RWPE1 (cell line): ENCODE measurements around the gene EFCAB11.
A peak's percentile ranks its signal among the peaks of the same experiment; 100 is the strongest.

Source experiments
- CTCF ChIA-PET: fragments of 350-600 bp; sonication (Branson Sonifier 250); formaldehyde crosslinking; extraction: SDS; loops from one replicate; lab custom pipeline; 2021; lab: Yijun Ruan, JAX
- POLR2A ChIA-PET: fragments of 400-600 bp; formaldehyde crosslinking; extraction: SDS; loops from one replicate; lab custom pipeline; 2020; ENCODE audit warnings: antibody characterized with exemption; ENCODE audit not compliant: low non-redundant PET; lab: Yijun Ruan, JAX
- DNase-seq: peaks from one replicate; pipeline ENCODE4 v3.0.0; 2012; ENCODE audit warnings: low spot score
- H3K27ac ChIP-seq: fragments of 450-650 bp; 2 replicates; pipeline ENCODE4 v1.5.1; 2017
- TF ChIP-seq, protein P1 (sequence below): fragments of 450-650 bp; conservative IDR thresholded peaks from 2 replicates; pipeline ENCODE4 v1.5.1; 2017; ENCODE audit warnings: low read depth, mild to moderate bottlenecking

EFCAB11 gene

DNA sequence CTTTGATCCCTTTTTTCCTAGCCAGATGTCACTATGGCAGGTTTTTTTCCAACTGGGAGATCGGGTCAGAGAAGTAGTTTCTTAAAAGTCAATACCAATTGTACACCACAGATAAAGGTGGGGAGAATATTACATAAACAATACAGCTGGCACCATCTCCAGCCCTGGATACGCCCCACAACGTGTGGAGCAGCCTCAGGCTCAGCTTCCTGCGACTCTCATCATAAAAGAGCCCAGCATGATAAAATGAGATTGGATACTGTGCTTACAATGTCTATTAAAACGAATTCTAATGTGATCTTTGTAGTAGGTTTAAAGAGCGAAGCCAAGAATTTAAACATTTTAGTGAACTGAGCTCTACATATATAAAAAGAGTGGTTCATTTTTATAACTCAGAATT lies 21.5 kb downstream of the EFCAB11 start:
- no peak overlapping the region for H3K27ac ChIP-seq
- ChIA-PET POLR2A (no interaction called here), CTCF (interaction anchor here (0.6 to 1.1 kb wide), 3 partner anchors 10 to 597 kb away, joined by 3 to 4 read pairs (median 3); no protein-coding TSS in a partner anchor)
- no peak for DNase-seq
- TF ChIP-seq, protein P1, sequence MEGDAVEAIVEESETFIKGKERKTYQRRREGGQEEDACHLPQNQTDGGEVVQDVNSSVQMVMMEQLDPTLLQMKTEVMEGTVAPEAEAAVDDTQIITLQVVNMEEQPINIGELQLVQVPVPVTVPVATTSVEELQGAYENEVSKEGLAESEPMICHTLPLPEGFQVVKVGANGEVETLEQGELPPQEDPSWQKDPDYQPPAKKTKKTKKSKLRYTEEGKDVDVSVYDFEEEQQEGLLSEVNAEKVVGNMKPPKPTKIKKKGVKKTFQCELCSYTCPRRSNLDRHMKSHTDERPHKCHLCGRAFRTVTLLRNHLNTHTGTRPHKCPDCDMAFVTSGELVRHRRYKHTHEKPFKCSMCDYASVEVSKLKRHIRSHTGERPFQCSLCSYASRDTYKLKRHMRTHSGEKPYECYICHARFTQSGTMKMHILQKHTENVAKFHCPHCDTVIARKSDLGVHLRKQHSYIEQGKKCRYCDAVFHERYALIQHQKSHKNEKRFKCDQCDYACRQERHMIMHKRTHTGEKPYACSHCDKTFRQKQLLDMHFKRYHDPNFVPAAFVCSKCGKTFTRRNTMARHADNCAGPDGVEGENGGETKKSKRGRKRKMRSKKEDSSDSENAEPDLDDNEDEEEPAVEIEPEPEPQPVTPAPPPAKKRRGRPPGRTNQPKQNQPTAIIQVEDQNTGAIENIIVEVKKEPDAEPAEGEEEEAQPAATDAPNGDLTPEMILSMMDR, result no peak

DNA sequence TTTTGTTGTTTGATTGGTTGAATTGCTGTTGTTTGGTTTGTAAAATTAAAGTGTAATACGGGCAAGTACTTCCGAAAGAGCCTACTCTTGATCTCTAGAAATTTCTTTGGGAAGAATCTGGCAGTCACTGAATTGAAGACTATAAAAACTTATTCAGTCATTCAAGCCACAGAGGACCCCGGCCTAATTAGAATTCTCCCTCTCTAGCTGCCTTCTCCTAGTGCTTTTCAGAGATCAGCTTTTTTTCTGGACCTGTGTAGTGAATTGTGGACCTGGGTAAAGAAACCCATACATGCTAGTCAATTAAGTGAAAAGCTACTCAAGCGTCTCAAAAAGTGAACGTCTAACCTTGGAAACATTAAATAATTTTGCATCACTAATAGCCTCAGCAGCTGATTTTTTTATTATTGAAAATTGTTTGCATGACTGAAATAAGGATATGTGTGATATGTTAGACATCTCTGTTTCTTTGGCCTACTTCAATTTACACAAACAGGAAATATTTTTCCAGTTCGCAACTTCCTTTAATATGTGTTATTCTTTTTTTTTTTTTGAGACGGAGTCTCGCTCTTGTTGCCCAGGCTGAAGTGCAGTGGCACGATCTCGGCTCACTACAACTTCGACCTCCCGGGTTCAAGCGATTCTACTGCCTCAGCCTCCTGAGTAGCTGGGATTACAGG lies 27.2 kb downstream of the EFCAB11 start:
- no peak overlapping the region for H3K27ac ChIP-seq
- no peak for DNase-seq
- ChIA-PET CTCF (no interaction called here), POLR2A (no interaction called here)
- TF ChIP-seq, protein P1, result no peak

DNA sequence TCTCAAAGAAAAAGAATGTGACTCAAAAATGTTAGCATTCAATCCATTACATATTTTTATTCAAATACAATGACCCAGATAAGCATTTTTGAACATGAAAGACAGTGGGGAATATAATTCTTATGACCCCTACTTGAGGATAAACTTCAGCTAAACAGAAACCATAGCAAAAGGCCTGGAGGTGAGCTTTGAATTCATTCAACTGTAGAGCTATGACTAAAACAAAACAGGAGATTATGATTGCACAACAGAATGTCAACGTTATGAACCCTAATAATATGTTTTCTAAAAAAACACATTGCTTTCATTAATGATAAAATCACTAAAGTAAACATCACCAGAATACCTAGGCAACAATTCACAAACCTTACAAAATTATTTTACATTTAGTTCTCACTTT lies 27.8 kb downstream of the EFCAB11 start:
- DNase-seq, result peak; percentile 33
- ChIA-PET POLR2A (no interaction called here), CTCF (no interaction called here)
- H3K27ac ChIP-seq, result no peak overlapping the region
- TF ChIP-seq, protein P1, result no peak

DNA sequence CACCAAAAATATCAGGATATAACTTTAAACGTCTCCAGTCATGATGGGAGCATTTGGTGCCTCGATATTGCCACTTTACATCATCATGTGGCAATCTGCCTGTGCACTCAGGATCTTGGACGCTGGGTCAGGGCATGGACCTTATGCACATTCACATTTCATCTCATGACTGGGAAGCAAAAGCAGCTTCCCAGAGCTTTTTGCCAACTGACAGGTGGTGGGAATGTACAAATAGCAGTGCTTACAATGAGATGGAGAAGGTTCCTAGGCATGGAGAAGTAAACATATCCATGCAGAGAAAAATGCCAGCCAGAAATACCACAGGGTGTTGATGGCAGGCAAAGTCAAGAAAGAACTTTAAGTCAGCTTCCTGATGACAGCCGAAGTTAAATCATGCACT lies 30.3 kb downstream of the EFCAB11 start:
- no peak overlapping the region for H3K27ac ChIP-seq
- ChIA-PET CTCF (no interaction called here), POLR2A (interaction anchor here (0.5 kb wide), 1 partner anchor 222 kb away, joined by 3 read pairs; no protein-coding TSS in a partner anchor)
- TF ChIP-seq, protein P1, result no peak
- DNase-seq, result no peak

DNA sequence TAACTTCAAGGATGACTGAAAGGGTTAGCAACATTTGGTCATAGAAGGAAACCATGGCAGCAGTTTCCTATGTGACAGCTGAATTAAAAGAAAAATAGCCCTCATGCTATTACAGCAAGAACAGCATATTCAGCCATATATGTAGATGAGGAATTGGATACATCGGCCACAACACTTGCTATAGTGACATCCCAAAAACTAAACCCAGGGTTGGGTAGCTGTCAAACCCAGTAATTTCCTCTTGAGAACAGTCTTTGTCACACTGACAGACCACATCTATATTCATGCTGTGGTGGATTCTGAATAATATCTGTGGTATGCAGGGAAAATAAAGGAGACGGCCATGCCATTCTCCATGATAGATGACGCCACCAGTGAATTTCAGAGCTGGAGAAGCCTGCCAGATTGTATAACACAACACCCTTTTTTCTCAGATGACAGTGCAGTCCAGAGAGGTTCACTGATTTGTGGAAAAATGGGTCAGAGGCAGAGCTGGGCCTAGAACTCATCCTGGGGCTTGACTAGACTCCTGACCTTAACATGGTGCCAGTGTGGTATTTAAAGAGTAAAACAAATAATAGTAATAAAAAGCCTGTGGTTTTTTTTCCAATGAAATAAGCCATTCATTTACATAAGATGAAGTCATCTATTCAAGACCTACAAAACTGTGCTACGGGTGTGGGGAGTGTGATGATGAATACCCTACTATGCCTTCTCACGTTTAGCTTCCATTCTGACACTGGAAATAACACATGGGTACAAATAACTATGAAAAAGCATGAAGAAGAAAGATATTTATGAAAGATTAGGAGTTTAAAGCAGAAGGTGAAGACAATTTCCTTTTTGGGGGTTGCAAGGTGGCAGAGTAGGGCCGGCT lies 32.3 kb downstream of the EFCAB11 start:
- no peak overlapping the region for H3K27ac ChIP-seq
- DNase-seq, result peak; percentile 7
- TF ChIP-seq, protein P1, result no peak
- CTCF ChIA-PET, result interaction anchor here (0.5 to 0.7 kb wide), 2 partner anchors 17 to 68 kb away, joined by 3 to 4 read pairs; no protein-coding TSS in a partner anchor
- POLR2A ChIA-PET, result interaction anchor here (0.7 kb wide), 1 partner anchor 39 kb away, joined by 3 read pairs; no protein-coding TSS in a partner anchor

DNA sequence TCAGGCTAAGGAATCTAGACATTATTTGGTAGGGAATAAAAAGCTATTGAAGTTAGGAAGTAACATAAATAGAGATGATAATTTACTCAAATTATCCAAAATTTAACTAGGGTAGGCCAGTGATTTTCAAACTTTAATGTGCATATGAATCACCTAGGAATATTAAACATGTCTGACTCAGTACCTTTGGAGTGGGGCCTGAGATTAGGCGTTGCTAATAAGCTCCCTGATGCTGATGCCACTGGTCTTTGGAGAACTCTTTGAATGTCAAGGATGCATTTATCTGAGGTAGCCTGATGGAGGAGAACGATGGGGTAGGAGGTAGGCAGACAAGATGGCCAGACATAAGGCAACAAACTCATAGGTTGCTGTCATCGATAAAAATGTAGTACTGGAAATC lies 33.2 kb downstream of the EFCAB11 start:
- H3K27ac ChIP-seq, result no peak overlapping the region
- ChIA-PET POLR2A (no interaction called here), CTCF (interaction anchor here (0.6 kb wide), 1 partner anchor 643 kb away, joined by 3 read pairs; no protein-coding TSS in a partner anchor)
- TF ChIP-seq, protein P1, result no peak
- DNase-seq, result no peak
